Endothelial cell of umbilical vein (primary cell): ENCODE data around the gene PNKD. TPM values are rescaled to one million over a fixed set of nuclear protein-coding genes. Genes with fewer than 3 reads are reported as not detected.

ENCODE experiments used
- BruUV-seq: library from RNA; stranded (reverse); fragments of 400-500 nt; replicated peaks from 2 replicates; lab custom pipeline; 2021; lab: Mats Ljungman, UMichigan
- CTCF ChIA-PET: fragments of 300-600, 350-600 bp; sonication (Branson Sonifier 250); formaldehyde crosslinking; loops from one replicate; lab custom pipeline; 2021; ENCODE audit warnings: antibody characterized with exemption, inconsistent platforms; lab: Charles Lee
- POLR2A ChIA-PET: fragments of 300-600, 350-600 bp; sonication (Branson Sonifier 250); formaldehyde crosslinking; loops from one replicate; lab custom pipeline; 2021; ENCODE audit warnings: antibody characterized with exemption, inconsistent platforms; lab: Charles Lee
- DNase-seq: peaks from one replicate; pipeline ENCODE4 v3.0.0-alpha.2; 2011; ENCODE audit warnings: low read depth, low spot score
- FAIRE-seq: peaks from 2 replicates; lab custom pipeline; 2011; peaks lifted over from hg19 to GRCh38; lab: Jason Lieb, UNC
- H2AFZ ChIP-seq: 2 replicates; pipeline ENCODE4 v1.6.0; 2012; ENCODE audit warnings: low read depth, low read length, control low read depth, inconsistent platforms
- H3K27ac ChIP-seq: 2 replicates; pipeline ENCODE4 v1.5.1; 2011; ENCODE audit warnings: low read depth, mild to moderate bottlenecking, control low read depth, low read length, moderate library complexity; ENCODE audit not compliant: insufficient read depth
- H3K27me3 ChIP-seq, 2 experiments: 2 replicates each; pipeline versions ENCODE4 v1.6.0 to v1.6.1; 2011; ENCODE audit warnings: low read length in 2 of 2, mixed read lengths in 1 of 2; ENCODE audit not compliant: control insufficient read depth in 2 of 2, insufficient read depth in 2 of 2
- H3K36me3 ChIP-seq, 2 experiments: 2 replicates in 1 of 2; 3 replicates in 1 of 2; pipeline ENCODE4 v1.5.1; 2011; ENCODE audit warnings: low read length in 2 of 2, mild to moderate bottlenecking in 1 of 2, moderate library complexity in 1 of 2; ENCODE audit not compliant: control insufficient read depth in 2 of 2, insufficient read depth in 2 of 2; ENCODE audit errors: extremely low read depth in 1 of 2
- H3K4me1 ChIP-seq: 3 replicates; pipeline ENCODE4 v1.5.1; 2011; ENCODE audit warnings: mild to moderate bottlenecking, low read length; ENCODE audit not compliant: control insufficient read depth, insufficient read depth; ENCODE audit errors: extremely low read depth
- H3K4me2 ChIP-seq: 2 replicates; pipeline ENCODE4 v1.6.1; 2011; ENCODE audit warnings: low read length, control low read depth, mixed read lengths; ENCODE audit not compliant: insufficient read depth
- H3K4me3 ChIP-seq, 3 experiments: fragments of 200-600 bp in 1 of 3; sonication (generic), shearing (Covaris generic) in 1 of 3; replicated peaks in 1 of 3; 2 replicates each; pipeline ENCODE4 v1.5.1; 2011 to 2016; ENCODE audit warnings: control low read depth in 3 of 3, low read length in 3 of 3, mild to moderate bottlenecking in 2 of 3, inconsistent platforms in 1 of 3, low read depth in 1 of 3, moderate library complexity in 1 of 3; ENCODE audit not compliant: insufficient read depth in 1 of 3
- H3K79me2 ChIP-seq: 2 replicates; pipeline ENCODE4 v1.6.0; 2012; ENCODE audit warnings: low read length, inconsistent platforms; ENCODE audit not compliant: control insufficient read depth, insufficient read depth
- H3K9ac ChIP-seq: replicated peaks from 2 replicates; pipeline ENCODE3; 2011; ENCODE audit warnings: low read length, control low read depth; ENCODE audit not compliant: insufficient read depth; ENCODE audit errors: extremely low read depth
- H3K9me1 ChIP-seq: replicated peaks from 3 replicates; pipeline ENCODE4 v1.6.0; 2011; ENCODE audit warnings: mild to moderate bottlenecking, low read length; ENCODE audit not compliant: control insufficient read depth, insufficient read depth; ENCODE audit errors: extremely low read depth
- H3K9me3 ChIP-seq: replicated peaks from 2 replicates; pipeline ENCODE4 v1.5.1; 2012; ENCODE audit warnings: low read length, inconsistent platforms; ENCODE audit not compliant: control insufficient read depth, insufficient read depth
- H4K20me1 ChIP-seq: replicated peaks from 2 replicates; pipeline ENCODE3; 2011; ENCODE audit warnings: mild to moderate bottlenecking, low read length; ENCODE audit not compliant: control insufficient read depth, insufficient read depth; ENCODE audit errors: extremely low read depth
- CTCF ChIP-seq, 2 donors: IDR thresholded peaks; 1 replicate in 1 of 2; 2 replicates in 1 of 2; pipeline ENCODE4 v1.5.1; 2011; ENCODE audit warnings: low read length in 2 of 2, mild to moderate bottlenecking in 2 of 2, moderate library complexity in 2 of 2, control low read depth in 1 of 2, inconsistent platforms in 1 of 2, low read depth in 1 of 2; ENCODE audit not compliant: insufficient read depth in 1 of 2; ENCODE audit errors: extremely low read depth in 1 of 2
- JUN ChIP-seq: IDR thresholded peaks from 2 replicates; pipeline ENCODE4 v1.6.1; 2011; ENCODE audit warnings: borderline replicate concordance, low read depth; ENCODE audit not compliant: insufficient read length, insufficient read depth
- MAX ChIP-seq: IDR thresholded peaks from 2 replicates; pipeline ENCODE4 v1.6.1; 2011; ENCODE audit not compliant: insufficient read depth, insufficient read length
- POLR2AphosphoS5 ChIP-seq: IDR thresholded peaks from 2 replicates; pipeline ENCODE4 v1.6.1; 2012; ENCODE audit warnings: low read depth, mild to moderate bottlenecking, control low read depth, low read length, moderate library complexity; ENCODE audit not compliant: insufficient read depth
- dilution Hi-C: fragments of 300-500 bp; cut with MboI; formaldehyde crosslinking; loops from one replicate; pipeline ENCODE4 v1.15.0; 2019; ENCODE audit warnings: low sequenced_read_pairs; ENCODE audit not compliant: extremely low pct_ligation_motif_present
- intact Hi-C: fragments of 100-400 bp; cut with micrococcal nuclease; formaldehyde crosslinking; loops from one replicate; pipeline ENCODE4 v1.10.0; 2022
- polyA plus RNA-seq, 4 experiments: library from polyadenylated mRNA; depleted of rRNA in 3 of 4; stranded (reverse) in 3 of 4; unstranded in 1 of 4; fragments of >200 nt; gene quantifications; 2 replicates each; pipeline versions ENCODE4 v1.2.1 to v1.2.3, GENCODE V29; 2011 to 2012; ENCODE audit warnings: missing spikeins in 1 of 4
- total RNA-seq: library from RNA; stranded (reverse); gene quantifications from 2 replicates; pipeline ENCODE4 v1.2.3, GENCODE V29; 2021

The PNKD gene
- total and polyA plus RNA-seq, 2 donors (not counting 3 experiments of a cell fraction or from before 2014, with no cell fraction given): 56.1 to 88.3 TPM

- H3K27me3 ChIP-seq: no peaks in the 10 kb centered on the region
- no TSS peak for BruUV-seq
- no peaks in the 10 kb centered on the region for H3K9me1 ChIP-seq
- intact Hi-C loops: no loop called here
- H3K9me3 ChIP-seq: no peaks in the 10 kb centered on the region
- peaks cover 17% of the 10 kb centered on the region for H3K4me1 ChIP-seq
- TF ChIP-seq CTCF (IDR thresholded peaks at IDR 0.05; ENCODE audit: extremely low read depth in 1 of 2, insufficient read depth in 1 of 2, low read depth in 1 of 2, low read length in 2 of 2): no peak
- no peak for TF ChIP-seq POLR2AphosphoS5
- TF ChIP-seq JUN: no peak
- no peak for TF ChIP-seq MAX
- dilution Hi-C loops: no loop called here
- FAIRE-seq (no peak), DNase-seq (no peak)
- H3K4me2 ChIP-seq: no peak overlapping the region
- H4K20me1 ChIP-seq: no peaks in the 10 kb centered on the region
- CTCF ChIA-PET: no interaction called here
- peaks cover 0 to 33% of the 10 kb centered on the region in 2 experiments for H3K36me3 ChIP-seq
- no peak overlapping the region for H3K9ac ChIP-seq
- no peak overlapping the region for H3K27ac ChIP-seq
- H3K4me3 ChIP-seq: no peak overlapping the region
- H3K79me2 ChIP-seq: no peaks in the 10 kb centered on the region
- POLR2A ChIA-PET: interaction anchor here (1.1 kb wide), 1 partner anchor 8 kb away, joined by 3 read pairs; the partner anchor contains the start of genes AAMP and PNKD
- H2AFZ ChIP-seq: no peak overlapping the region
Measured at GRCh38 chr2:218262237-218262600, 8.1 kb upstream of the PNKD start.
